ENCODE data around the gene RAB31.
"Not testable (repeated sequence)": the region's sequence is repeated elsewhere in the genome, so short reads cannot be mapped to it uniquely, and the experiment has no call there.

The RAB31 gene

GRCh38 chr18:9897129-9897528 is 189.0 kb downstream of the RAB31 start:
- no peak for DNase-seq

GRCh38 chr18:9897787-9898291 is 189.7 kb downstream of the RAB31 start:
- DNase-seq: not testable (repeated sequence)

DNA sequence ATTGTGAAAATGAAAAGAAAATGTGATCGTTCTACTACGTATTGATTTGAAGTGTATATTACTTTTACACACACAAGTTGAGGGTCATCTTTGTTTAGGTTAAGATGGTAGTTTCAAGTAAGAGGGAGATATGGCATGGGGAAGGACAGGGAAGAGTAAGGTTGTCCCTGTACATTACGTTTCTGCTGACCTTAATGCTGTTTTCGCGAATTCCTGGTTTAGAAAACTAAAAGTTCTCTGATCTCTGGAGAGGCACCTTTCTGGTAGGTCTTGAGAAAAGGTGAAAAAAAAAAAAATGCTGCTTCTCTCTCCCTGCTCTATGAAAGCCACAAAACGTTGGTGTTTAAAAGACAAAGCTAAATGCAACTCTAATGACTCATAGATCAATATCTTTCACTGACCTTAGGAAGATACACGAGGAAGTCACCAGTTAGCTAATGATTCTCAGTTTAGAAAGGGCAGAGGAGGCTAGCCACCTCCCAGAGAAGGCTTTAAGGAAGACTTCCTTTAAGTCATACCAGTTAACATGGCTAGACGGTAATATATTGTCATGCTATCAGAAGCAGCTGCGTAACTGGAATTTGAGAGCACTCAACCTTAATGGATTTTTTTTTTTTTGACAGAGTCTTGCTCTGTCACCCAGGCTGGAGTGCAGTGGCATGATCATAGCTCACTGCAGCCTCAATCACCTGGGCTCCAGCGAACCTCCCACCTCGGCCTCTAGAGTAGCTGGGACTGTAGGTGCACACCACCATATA is 190.9 kb downstream of the RAB31 start:
- DNase-seq: no peak

DNA sequence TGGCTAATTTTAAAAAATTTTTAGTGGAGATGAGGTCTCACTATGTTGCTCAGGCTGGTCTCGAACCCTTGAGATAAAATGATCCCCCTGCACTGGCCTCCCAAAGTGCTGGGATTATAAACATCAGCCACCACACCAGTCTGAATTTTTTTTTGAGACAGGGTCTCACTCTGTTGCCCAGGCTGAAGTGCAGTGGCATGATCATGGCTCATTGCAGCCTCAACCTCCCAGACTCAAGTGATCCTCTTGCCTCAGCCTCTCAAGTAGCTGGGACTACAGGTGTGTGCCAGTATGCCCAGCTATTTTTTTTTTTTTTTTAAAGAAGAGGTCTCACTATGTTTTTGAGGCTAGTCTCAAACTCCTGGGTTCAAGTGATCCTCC is 191.4 kb downstream of the RAB31 start:
- not testable (repeated sequence) for DNase-seq

- no peak for DNase-seq
Observed at GRCh38 chr18:9900699-9901098, 192.6 kb downstream of the RAB31 start.

DNA sequence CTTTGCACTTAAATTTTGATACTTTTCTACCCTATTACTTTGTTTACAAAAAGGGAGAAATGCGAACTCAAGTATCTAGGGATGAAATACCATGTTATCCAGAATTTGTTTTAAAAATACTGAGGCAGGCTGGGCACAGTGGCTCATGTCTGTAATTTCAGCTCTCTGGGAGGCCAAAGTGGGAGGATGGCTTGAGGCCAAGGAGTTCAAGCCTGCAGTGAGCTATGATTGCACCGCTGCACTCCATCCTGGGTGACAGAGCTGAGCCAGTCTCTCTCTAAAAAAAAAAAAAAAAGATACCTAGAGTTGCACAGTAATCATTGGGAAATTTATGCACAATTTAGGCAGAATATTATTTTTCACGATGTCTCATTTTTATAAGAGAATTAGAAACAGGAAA is 193.3 kb downstream of the RAB31 start:
- DNase-seq: no peak

GRCh38 chr18:9902264-9902663 is 194.2 kb downstream of the RAB31 start:
- not testable (repeated sequence) for DNase-seq

GRCh38 chr18:9902832-9903231 is 194.7 kb downstream of the RAB31 start:
- DNase-seq: no peak

GRCh38 chr18:9905401-9905922 is 197.4 kb downstream of the RAB31 start:
- no peak for DNase-seq

DNA sequence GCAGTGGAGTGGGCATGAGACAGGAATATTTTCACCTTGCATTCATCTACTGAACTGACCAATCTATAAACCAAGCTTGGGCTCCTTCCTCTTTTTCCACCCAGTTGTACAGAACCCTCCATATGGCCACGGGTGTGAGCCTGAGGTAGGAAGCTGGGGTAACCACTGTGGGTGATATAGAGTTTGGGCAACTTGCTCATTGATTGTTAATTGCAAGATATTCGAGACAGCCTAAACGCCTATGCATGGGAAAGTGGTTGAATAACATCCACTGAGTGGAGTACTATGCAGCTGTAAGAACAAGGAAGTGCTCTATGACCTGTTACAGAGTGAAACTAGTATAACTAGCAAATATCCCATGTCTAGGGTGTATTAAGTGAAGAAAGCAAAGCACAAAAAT is 198.4 kb downstream of the RAB31 start:
- no peak for DNase-seq

DNA sequence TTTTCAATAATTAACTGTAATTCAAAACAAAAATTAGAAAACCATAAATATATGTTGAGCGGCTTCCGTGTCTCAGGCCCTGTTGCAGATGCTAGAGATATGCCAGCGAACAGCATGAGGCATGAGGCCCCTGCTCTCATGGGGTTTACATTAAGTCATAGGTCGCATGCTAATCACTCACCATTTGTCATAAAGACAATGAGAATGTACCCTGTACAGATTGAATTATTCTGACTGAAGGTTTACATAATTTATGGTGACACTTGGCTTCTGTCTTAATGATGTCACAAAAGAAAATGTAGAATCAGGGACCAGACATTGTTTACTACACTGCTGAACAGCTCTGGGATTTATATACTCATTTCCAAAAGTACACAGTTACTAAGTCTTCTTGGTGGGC is 199.8 kb downstream of the RAB31 start:
- DNase-seq: no peak

DNA sequence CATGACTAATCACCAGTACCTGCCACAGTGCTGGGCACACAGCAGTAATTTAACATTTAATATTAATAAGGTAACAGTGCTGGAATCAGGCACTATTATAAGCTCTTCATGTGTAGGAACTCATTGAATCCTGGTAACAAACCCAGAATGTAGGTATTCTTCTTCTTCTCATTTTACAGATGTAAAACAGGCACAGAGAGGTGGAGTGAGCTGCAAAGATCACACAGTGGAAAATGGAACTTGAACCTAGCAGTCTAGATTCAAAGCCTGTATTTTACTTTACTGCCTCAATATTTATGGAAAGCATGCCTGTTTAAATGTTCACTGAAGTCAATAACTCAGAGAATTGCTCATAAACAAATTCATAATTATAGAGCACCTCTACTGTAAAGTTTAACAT is 202.0 kb downstream of the RAB31 start:
- no peak for DNase-seq

DNA sequence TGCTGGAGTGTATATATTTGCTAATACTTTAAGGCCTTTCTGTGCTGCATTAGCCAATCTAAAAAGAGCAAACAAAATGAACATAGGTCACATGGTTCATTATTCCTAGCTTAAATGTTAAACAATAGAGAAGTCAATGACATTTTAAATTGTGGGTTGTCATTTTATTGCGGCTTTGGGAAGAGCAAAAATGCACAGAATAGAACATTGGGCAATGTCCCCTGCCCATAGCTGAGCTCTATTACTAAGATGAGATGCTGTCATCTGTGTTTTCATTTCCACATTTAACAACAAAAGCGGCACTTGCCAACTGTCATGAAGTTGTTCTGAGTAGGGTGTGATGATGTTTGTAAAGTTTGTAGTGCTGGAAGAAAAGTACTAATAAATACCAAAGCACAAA is 202.6 kb downstream of the RAB31 start:
- DNase-seq: no peak

DNA sequence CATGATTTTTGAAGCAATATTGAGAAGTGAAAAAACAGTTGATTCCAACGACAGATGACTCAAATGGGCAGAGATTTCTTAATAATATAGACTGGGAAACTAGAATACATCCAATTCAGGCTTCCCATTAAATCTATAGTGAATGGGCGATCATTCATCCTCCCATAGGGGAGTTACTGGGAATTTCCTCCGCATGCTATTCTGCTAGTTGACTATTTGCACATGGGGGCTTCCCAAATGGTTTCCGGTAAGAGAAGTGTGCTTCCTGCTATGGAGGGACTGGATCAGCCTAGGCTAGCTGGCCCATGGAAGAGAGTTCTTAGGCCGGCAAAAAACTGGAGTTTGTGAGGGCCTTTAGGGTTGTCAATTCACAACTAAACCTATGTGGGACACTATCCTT is 203.1 kb downstream of the RAB31 start:
- no peak for DNase-seq
